PC-3 (cell line): Measurements from ENCODE around the gene KDELR1. TPM values are rescaled to one million over a fixed set of nuclear protein-coding genes. Genes with fewer than 3 reads are reported as not detected.

Experiments
- ATAC-seq: fragments of 200-7000 bp; cut with Tn5 transposase; 2 replicates; pipeline ENCODE4 v1.9.1; 2020; ENCODE audit warnings: mild to moderate bottlenecking, moderate library complexity
- BruUV-seq: library from RNA; stranded (reverse); fragments of 400-500 nt; replicated peaks from 2 replicates; lab custom pipeline; 2021; lab: Mats Ljungman, UMichigan
- CTCF ChIA-PET: fragments of 300-600 bp; sonication (Branson Sonifier 250); formaldehyde crosslinking; loops from one replicate; lab custom pipeline; 2022; ENCODE audit warnings: antibody characterized with exemption; lab: Charles Lee
- POLR2A ChIA-PET: fragments of 300-600 bp; sonication (Branson Sonifier 250); formaldehyde crosslinking; loops from one replicate; lab custom pipeline; 2022; ENCODE audit warnings: antibody characterized with exemption; ENCODE audit not compliant: unreplicated experiment; lab: Charles Lee
- DNase-seq: peaks from one replicate; pipeline ENCODE4 v3.0.0-alpha.2; 2015
- H2AFZ ChIP-seq: fragments of 300-600 bp; sonication (generic); 2 replicates; pipeline ENCODE4 v1.6.0; 2016; ENCODE audit warnings: antibody characterized with exemption, low read length
- H3F3A ChIP-seq: fragments of 300-600 bp; sonication (generic); one replicate; pipeline ENCODE4 v1.6.0; 2017; ENCODE audit warnings: antibody characterized with exemption, low read length, control low read depth, mild to moderate bottlenecking; ENCODE audit not compliant: unreplicated experiment
- H3K27ac ChIP-seq: fragments of 300-600 bp; sonication (generic); 2 replicates; pipeline ENCODE4 v1.5.1; 2016; ENCODE audit warnings: mild to moderate bottlenecking, low read length
- H3K27me3 ChIP-seq: fragments of 300-600 bp; sonication (generic); 2 replicates; pipeline ENCODE4 v1.6.1; 2016; ENCODE audit warnings: low read length, mixed read lengths
- H3K36me3 ChIP-seq: fragments of 300-600 bp; sonication (generic); 2 replicates; pipeline ENCODE4 v1.6.1; 2016; ENCODE audit warnings: low read depth, mixed run types, low read length, mixed read lengths
- H3K4me1 ChIP-seq: fragments of 300-600 bp; sonication (generic); 2 replicates; pipeline ENCODE4 v1.5.1; 2016; ENCODE audit warnings: low read length; ENCODE audit not compliant: insufficient read depth
- H3K4me2 ChIP-seq: fragments of 300-600 bp; sonication (generic); 2 replicates; pipeline ENCODE4 v1.6.0; 2016; ENCODE audit warnings: low read length
- H3K4me3 ChIP-seq: fragments of 300-600 bp; sonication (generic); 2 replicates; pipeline ENCODE4 v1.5.1; 2016; ENCODE audit warnings: mild to moderate bottlenecking, low read length, mixed read lengths
- H3K79me2 ChIP-seq: fragments of 300-600 bp; sonication (generic); 2 replicates; pipeline ENCODE4 v1.6.1; 2017; ENCODE audit warnings: low read length, mixed read lengths
- H3K9ac ChIP-seq: fragments of 300-600 bp; sonication (generic); 2 replicates; pipeline ENCODE4 v1.6.0; 2016; ENCODE audit warnings: mild to moderate bottlenecking, low read length
- H3K9me2 ChIP-seq: fragments of 300-600 bp; sonication (generic); replicated peaks from 2 replicates; pipeline ENCODE4 v1.6.1; 2016; ENCODE audit warnings: mixed run types, low read length, mixed read lengths
- H3K9me3 ChIP-seq: fragments of 300-600 bp; sonication (generic); 2 replicates; pipeline ENCODE4 v1.6.1; 2016; ENCODE audit warnings: low read length, mixed read lengths
- H4K20me1 ChIP-seq: fragments of 300-600 bp; sonication (generic); 2 replicates; pipeline ENCODE4 v1.6.1; 2016; ENCODE audit warnings: low read length, mixed read lengths
- EZH2 ChIP-seq: fragments of 300-600 bp; sonication (generic); IDR thresholded peaks from one replicate; pipeline ENCODE4 v1.6.1; 2017; ENCODE audit warnings: antibody characterized with exemption, mild to moderate bottlenecking, low read length; ENCODE audit not compliant: unreplicated experiment
- EZH2phosphoT487 ChIP-seq: fragments of 300-600 bp; sonication (generic); IDR thresholded peaks from 2 replicates; pipeline ENCODE4 v1.6.1; 2018; ENCODE audit warnings: mild to moderate bottlenecking, antibody characterized with exemption, low read length, borderline replicate concordance
- intact Hi-C: fragments of 100-400 bp; cut with micrococcal nuclease; formaldehyde crosslinking; loops from 2 replicates; pipeline ENCODE4 v1.9.0; 2023
- total RNA-seq: library from RNA; depleted of rRNA; stranded (reverse); fragments of >200 nt; gene quantifications from 2 replicates; pipeline ENCODE4 v1.2.3, GENCODE V29; 2014
- TF ChIP-seq, protein P1 (sequence below): fragments of 300-600 bp; sonication (generic); conservative IDR thresholded peaks from 2 replicates; pipeline ENCODE4 v1.5.1; 2017; ENCODE audit warnings: antibody characterized with exemption, low read depth, mild to moderate bottlenecking, low read length

Gene KDELR1
- total RNA-seq, 1 experiment from 2014 or later = 90.2 TPM

DNA sequence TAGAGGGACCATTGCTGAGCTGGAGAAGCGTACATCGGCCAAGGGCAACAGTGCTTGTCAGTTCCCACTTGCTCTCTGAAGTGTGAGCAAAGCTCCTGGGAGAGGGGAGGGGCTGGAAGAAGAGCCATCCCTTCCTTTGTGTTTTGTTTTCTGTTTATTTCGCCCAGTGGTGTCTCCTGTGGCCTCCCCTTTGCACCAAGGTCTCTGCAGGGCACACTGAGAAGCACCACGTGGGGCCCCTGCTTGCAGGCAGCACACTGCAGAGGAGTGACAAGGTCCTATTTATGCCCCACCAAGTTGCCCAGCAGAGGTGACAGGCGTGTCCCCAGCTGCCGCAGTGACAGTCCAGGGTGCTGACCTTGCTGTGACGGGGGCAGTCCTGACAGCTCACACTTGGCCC, 26.1 kb upstream of the KDELR1 start:
- Histone ChIP-seq H3K27ac (no peak overlapping the region), H3K27me3 (no peaks in the 10 kb centered on the region), H3K9me3 (no peaks in the 10 kb centered on the region), H3K9me2 (no peaks in the 10 kb centered on the region), H3K4me3 (no peak overlapping the region), H2AFZ (no peak overlapping the region), H3K9ac (no peak overlapping the region), H4K20me1 (no peaks in the 10 kb centered on the region), H3K4me1 (peaks cover 2% of the 10 kb centered on the region; the same call in 1 of the 2 replicates), H3K36me3 (no peaks in the 10 kb centered on the region), H3F3A (no peaks in the 10 kb centered on the region), H3K4me2 (no peak overlapping the region), H3K79me2 (no peaks in the 10 kb centered on the region)
- intact Hi-C loops = no loop called here
- TF ChIP-seq, protein P1, sequence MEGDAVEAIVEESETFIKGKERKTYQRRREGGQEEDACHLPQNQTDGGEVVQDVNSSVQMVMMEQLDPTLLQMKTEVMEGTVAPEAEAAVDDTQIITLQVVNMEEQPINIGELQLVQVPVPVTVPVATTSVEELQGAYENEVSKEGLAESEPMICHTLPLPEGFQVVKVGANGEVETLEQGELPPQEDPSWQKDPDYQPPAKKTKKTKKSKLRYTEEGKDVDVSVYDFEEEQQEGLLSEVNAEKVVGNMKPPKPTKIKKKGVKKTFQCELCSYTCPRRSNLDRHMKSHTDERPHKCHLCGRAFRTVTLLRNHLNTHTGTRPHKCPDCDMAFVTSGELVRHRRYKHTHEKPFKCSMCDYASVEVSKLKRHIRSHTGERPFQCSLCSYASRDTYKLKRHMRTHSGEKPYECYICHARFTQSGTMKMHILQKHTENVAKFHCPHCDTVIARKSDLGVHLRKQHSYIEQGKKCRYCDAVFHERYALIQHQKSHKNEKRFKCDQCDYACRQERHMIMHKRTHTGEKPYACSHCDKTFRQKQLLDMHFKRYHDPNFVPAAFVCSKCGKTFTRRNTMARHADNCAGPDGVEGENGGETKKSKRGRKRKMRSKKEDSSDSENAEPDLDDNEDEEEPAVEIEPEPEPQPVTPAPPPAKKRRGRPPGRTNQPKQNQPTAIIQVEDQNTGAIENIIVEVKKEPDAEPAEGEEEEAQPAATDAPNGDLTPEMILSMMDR = no peak
- TF ChIP-seq EZH2 (no peak), EZH2phosphoT487 (no peak)
- ChIA-PET POLR2A (no interaction called here), CTCF (no interaction called here)
- BruUV-seq = no TSS peak
- ATAC-seq (no peak), DNase-seq (no peak)

DNA sequence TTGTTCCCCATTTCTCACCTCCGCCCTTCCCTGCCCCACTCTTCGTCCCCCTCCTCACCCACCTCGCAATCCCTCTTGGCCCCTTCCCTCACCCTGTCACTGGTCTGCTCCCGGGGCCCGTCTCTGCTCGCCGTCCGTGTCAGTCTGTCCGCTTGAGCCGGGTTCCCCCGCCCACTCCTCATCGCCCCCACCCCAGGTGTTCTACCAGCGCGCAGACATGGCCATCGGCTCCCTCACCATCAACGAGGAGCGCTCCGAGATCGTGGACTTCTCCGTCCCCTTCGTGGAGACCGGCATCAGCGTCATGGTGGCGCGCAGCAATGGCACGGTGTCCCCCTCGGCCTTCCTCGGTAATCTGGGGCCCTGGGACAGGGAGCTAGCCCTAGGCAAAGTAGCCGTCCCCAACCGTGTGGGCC, 24.5 kb upstream of the KDELR1 start:
- DNase-seq (no peak), ATAC-seq (no peak)
- Histone ChIP-seq H3K27ac (no peak overlapping the region), H4K20me1 (no peaks in the 10 kb centered on the region), H3K9me2 (no peaks in the 10 kb centered on the region), H2AFZ (no peak overlapping the region), H3K79me2 (no peaks in the 10 kb centered on the region), H3F3A (no peaks in the 10 kb centered on the region), H3K4me3 (no peak overlapping the region), H3K4me1 (peaks cover 2% of the 10 kb centered on the region; the same call in 1 of the 2 replicates), H3K4me2 (no peak overlapping the region), H3K27me3 (no peaks in the 10 kb centered on the region), H3K36me3 (no peaks in the 10 kb centered on the region), H3K9me3 (no peaks in the 10 kb centered on the region), H3K9ac (no peak overlapping the region)
- BruUV-seq = no TSS peak
- intact Hi-C loops = no loop called here
- TF ChIP-seq, protein P1 = no peak
- no peak for TF ChIP-seq EZH2
- TF ChIP-seq EZH2phosphoT487 = no peak
- ChIA-PET CTCF (no interaction called here), POLR2A (no interaction called here)

DNA sequence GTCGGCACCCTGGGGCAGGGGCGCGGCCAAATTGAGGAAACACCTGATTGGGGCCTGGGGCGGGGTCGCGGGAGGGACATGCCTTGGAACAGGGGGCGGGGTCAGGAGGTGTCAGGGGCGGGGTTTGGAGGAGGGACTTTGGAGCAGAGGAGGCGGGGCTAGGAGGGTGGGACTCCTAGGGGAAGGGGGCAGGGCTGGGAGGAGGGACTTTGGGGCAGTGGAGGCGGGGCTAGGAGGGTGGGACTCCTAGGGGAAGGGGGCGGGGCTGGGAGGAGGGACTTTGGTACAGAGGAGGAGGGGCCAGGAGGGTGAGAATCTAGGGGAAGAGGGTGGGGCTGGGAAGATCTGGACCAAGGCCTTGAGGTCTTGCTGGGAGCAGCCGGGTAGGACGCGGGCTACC, 24.0 kb upstream of the KDELR1 start:
- no TSS peak for BruUV-seq
- no peak overlapping the region for H3K4me3 ChIP-seq
- intact Hi-C loops = no loop called here
- H3K9me3 ChIP-seq = no peaks in the 10 kb centered on the region
- ChIA-PET CTCF (no interaction called here), POLR2A (no interaction called here)
- H4K20me1 ChIP-seq = no peaks in the 10 kb centered on the region
- ATAC-seq (peak; percentile 27; the same call in 1 of the 2 replicates), DNase-seq (peak; percentile 64)
- H3K79me2 ChIP-seq = no peaks in the 10 kb centered on the region
- no peaks in the 10 kb centered on the region for H3F3A ChIP-seq
- no peak overlapping the region for H3K4me2 ChIP-seq
- no peak overlapping the region for H3K27ac ChIP-seq
- TF ChIP-seq EZH2phosphoT487 = no peak
- no peak for TF ChIP-seq EZH2
- TF ChIP-seq, protein P1 = no peak
- H3K4me1 ChIP-seq = peaks cover 2% of the 10 kb centered on the region; the same call in 1 of the 2 replicates
- H3K9ac ChIP-seq = no peak overlapping the region
- H2AFZ ChIP-seq = no peak overlapping the region
- H3K9me2 ChIP-seq = no peaks in the 10 kb centered on the region
- no peaks in the 10 kb centered on the region for H3K36me3 ChIP-seq
- H3K27me3 ChIP-seq = no peaks in the 10 kb centered on the region
